GM15510 (cell line): Measurements from ENCODE around the gene MPPED1.

Experiments used
- POLR2A ChIP-seq: IDR thresholded peaks from 3 replicates; pipeline ENCODE4 v1.6.1; 2011; ENCODE audit warnings: borderline replicate concordance; ENCODE audit not compliant: insufficient read length; ENCODE audit errors: extremely low read depth

Gene MPPED1

DNA sequence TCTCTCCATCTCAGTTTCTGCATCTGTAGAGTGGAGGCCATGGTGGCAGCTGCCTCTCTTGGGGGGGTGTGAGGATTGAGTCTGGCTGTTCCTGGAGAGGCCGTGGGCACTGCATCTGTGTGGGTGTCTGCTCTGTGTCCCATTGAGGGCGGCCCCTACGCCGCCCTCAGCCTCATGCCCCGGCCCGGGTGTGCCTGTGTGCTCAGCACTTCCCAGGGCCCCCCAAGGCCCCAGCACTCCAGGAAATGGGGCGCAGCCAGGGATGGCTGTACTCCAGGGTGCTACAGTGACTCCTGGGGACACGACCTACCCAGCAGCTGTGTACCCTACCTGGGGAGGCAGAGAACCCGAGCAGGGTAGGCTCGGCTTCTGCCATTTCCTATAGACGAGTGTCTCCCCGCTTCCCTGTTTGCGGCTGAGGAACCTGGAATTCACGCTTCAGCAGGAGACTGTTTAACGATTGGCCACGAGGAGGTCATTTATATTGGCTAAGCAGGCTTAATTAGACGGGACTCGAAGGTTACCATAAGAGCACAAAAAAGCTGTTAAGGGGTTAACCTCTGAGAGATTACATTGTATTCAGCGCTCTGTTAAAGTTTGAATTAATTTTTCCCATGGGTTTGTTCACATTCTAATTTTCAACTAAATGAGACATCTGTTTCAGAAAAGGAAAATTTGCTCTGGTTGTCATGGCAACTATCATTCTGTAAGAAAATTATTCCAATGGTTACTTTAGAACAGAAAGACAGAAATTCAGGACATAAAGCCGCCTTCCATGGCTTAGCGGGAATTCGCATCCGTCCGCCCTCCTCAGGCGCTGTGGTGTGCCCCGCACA lies 76.4 kb downstream of the MPPED1 start:
- no peak for TF ChIP-seq POLR2A

- TF ChIP-seq POLR2A, result no peak
Measured at GRCh38 chr22:43488937-43489336, 77.1 kb downstream of the MPPED1 start.

- TF ChIP-seq POLR2A, result no peak
Measured at GRCh38 chr22:43490311-43490710, 78.5 kb downstream of the MPPED1 start.

DNA sequence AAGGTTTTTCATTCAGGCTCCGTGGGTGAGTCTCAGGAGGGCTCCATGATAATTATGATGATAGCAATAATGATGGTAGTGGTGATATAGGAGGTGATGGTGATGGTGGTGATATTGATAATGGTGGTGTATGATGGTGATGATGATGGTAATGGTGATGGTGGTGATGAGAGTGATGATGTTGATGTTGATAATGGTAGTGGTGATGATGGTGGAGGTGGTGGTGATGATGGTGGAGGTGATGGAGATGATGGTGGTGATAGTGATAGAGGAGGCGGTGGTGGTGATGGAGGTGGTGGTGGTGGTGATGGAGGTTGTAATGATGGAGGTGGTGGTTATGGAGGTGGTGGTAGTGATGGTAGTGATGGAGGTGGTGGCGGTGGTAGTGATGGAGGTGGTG lies 79.4 kb downstream of the MPPED1 start:
- TF ChIP-seq POLR2A, result no peak

DNA sequence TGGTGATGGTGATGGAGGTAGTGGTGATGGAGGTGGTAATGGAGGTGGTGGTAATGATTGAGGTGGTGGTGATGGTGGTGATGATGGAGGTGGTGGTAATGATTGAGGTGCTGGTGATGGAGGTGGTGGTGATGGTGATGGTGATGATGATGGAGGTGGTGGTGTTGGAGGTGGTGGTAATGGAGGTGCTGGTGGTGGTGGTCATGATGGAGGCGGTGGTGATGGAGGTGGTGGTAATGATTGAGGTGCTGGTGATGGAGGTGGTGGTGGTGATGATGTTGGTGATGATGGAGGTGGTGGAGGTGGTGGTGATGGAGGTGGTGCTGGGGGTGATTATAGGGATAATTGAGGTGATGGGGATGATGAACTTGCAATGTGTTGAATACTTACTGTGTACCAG lies 79.9 kb downstream of the MPPED1 start:
- no peak for TF ChIP-seq POLR2A

DNA sequence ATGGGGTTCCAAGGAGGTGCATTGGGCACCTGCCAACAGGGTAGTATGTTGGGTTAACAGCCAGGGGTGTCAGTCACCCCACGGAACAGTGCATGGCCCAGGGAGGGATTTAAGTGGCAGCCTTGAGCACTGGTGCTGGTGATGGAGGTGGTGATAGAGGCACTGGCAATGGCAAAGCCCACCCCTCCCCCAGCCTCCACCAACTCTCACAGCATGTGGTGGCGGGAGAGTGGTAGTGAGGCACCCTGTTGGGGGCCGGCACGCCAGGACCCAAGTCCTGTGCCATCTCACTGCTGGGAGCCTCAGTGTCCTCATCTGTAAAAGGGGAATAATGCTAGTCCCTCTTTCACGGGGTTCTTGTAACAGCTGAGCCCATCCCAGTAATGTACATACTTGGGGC lies 81.5 kb downstream of the MPPED1 start:
- TF ChIP-seq POLR2A, result no peak

DNA sequence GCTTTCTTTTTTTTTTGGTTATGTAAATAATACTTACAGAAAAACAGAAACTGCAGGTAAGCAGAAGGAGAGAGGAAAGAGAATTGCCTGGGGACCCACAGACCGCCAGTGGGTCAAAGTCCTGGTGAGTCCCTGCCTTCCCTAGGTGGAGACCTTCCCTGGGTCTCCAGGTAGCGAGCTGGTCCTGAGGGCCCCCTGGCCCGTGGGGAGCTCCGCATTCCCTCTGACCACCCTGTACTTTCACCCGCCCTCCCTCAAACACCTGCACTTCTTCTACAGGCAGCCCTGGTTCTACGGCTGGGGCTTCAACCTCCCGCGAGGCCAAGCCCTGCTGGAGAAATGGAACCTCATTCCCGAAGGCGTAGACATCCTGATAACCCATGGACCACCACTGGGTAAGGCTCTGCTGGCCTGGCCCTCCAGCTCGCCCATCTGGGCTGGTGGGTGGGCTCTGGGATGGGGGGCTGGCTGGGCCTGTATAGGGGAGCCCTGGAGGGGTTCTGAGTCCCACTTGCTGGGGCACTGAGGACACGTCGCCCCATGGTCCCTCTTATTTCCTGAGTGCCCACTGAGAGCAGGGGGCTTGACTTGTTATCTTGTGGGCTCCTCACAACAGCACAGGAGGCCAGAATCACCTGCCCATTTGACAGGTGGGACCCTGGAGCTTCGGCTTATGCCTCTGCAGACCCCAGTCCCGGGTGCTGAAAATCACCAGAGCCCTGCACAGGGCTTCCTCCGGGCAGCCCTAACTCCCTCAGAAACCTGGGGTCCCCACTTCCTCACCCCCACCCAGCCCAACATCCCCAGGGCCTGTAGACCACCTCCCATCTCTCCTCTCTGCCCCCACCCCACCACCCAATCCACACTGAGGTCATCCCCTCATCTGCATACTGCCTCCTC lies 86.4 kb downstream of the MPPED1 start:
- TF ChIP-seq POLR2A, result no peak

GRCh38 chr22:43498856-43499253 lies 87.0 kb downstream of the MPPED1 start:
- no peak for TF ChIP-seq POLR2A

- no peak for TF ChIP-seq POLR2A
Measured at GRCh38 chr22:43500792-43501785, 89.3 kb downstream of the MPPED1 start.

DNA sequence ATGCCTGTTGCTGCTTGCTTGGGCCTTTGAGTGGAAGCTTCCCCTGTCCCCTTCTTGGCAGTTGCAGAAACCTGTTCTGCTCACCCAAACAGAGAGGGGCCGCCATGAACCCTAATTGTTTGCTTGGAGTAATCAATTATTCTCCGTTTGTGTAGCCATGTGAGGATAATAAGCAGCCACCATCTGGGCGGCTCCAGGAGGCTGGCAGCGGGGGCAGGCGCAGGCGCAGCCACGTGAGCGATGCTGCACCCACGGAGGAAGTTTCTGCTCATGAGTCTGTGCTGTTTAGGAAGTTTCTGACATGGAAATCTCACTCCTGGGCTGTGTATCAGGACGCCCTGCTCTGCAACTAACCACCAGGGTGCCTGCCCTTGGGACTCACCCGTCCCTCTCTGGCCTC lies 90.1 kb downstream of the MPPED1 start:
- TF ChIP-seq POLR2A, result no peak

- TF ChIP-seq POLR2A, result no peak
Measured at GRCh38 chr22:43502306-43502874, 90.6 kb downstream of the MPPED1 start.

DNA sequence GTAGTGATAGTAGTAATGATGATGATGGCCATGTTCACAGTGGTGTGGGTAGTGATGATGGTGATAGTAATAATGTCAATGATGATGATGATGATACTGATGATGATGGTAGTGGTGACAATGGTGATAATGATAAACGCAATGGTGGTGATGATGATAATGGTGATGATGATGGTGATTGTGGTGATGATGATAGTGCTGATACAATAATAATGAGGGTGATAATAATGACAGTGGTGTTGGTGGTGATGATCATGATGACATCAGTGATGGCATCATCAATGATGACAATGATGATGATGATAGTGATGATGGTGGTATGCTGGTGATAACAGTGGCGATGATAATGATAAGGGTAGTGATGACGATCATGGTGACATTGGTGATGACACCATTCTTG lies 92.3 kb downstream of the MPPED1 start:
- no peak for TF ChIP-seq POLR2A

DNA sequence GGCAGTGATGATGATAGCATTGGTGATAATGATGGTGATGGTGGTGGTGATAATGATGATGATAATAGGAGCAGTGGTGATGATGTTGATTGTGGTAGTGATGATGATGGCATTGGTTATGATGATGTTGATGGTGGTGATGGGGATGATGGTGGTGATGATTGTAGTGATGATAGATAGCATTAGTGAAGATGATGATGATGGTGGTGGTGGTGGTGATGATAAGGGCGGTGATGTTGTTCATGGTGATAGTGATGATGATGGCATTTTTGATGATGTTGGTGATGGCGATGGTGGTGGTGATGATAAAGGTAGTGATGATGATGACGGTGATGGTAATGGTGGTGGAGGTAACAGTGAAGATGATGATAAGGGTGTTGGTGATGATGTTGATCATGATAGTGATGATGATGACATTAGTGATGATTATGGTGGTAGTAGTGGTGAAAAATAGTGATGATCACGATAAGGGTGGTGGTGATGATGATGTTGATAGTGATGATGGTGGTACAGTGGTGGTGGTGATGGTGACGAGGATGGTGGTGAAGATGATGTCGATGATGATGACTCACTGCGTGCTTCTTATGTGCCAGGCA lies 93.0 kb downstream of the MPPED1 start:
- no peak for TF ChIP-seq POLR2A

- TF ChIP-seq POLR2A, result no peak
Measured at GRCh38 chr22:43505423-43505822, 93.6 kb downstream of the MPPED1 start.
